H1 (cell line): Measurements from ENCODE around the gene CCDC88C. TPM values are rescaled to one million over a fixed set of nuclear protein-coding genes. Genes with fewer than 3 reads are reported as not detected.

Experiments
- CTCF ChIA-PET: fragments of 300-600 bp; sonication (Branson Sonifier 250); formaldehyde crosslinking; loops from one replicate; lab custom pipeline; 2021; ENCODE audit not compliant: partially characterized antibody; lab: Charles Lee
- POLR2A ChIA-PET: fragments of 300-600 bp; sonication (Branson Sonifier 250); formaldehyde crosslinking; loops from one replicate; lab custom pipeline; 2021; ENCODE audit warnings: inconsistent platforms; ENCODE audit not compliant: partially characterized antibody; lab: Charles Lee
- DNase-seq, 2 experiments: peaks; one replicate each; pipeline versions ENCODE4 v3.0.0 to v3.0.0-alpha.2; 2010 to 2022; ENCODE audit warnings: low spot score in 2 of 2, low read depth in 1 of 2, mixed read lengths in 1 of 2
- FAIRE-seq: peaks from 2 replicates; lab custom pipeline; 2011; peaks lifted over from hg19 to GRCh38; lab: Jason Lieb, UNC
- H2AFZ ChIP-seq: 2 replicates; pipeline ENCODE4 v1.8.1; 2012; ENCODE audit warnings: low read length, inconsistent platforms
- H2AK5ac ChIP-seq: 2 replicates; pipeline ENCODE4 v1.6.1; 2013; ENCODE audit warnings: low read depth, low read length
- H2BK120ac ChIP-seq: replicated peaks from 2 replicates; pipeline ENCODE3; 2013; ENCODE audit warnings: low read depth, low read length, inconsistent platforms
- H2BK12ac ChIP-seq: 2 replicates; pipeline ENCODE4 v1.6.1; 2013; ENCODE audit warnings: low read depth, low read length
- H2BK15ac ChIP-seq: 2 replicates; pipeline ENCODE4 v1.6.1; 2013; ENCODE audit warnings: low read length
- H2BK20ac ChIP-seq: 2 replicates; pipeline ENCODE4 v1.6.1; 2013; ENCODE audit warnings: low read length
- H2BK5ac ChIP-seq: 2 replicates; pipeline ENCODE4 v1.6.1; 2013; ENCODE audit warnings: low read depth, low read length
- H3K14ac ChIP-seq: 2 replicates; pipeline ENCODE4 v1.6.1; 2013; ENCODE audit warnings: inconsistent platforms; ENCODE audit not compliant: insufficient read length
- H3K18ac ChIP-seq: 2 replicates; pipeline ENCODE4 v1.6.1; 2013; ENCODE audit warnings: low read length; ENCODE audit errors: extremely low read depth
- H3K23ac ChIP-seq: 2 replicates; pipeline ENCODE4 v1.6.1; 2013; ENCODE audit warnings: inconsistent platforms; ENCODE audit not compliant: insufficient read length
- H3K23me2 ChIP-seq: 2 replicates; pipeline ENCODE4 v1.6.1; 2013; ENCODE audit warnings: low read depth, low read length
- H3K27ac ChIP-seq: 2 replicates; pipeline ENCODE4 v1.6.1; 2011; ENCODE audit warnings: low read depth, low read length, inconsistent platforms
- H3K27me3 ChIP-seq, 4 experiments: replicated peaks in 1 of 4; 1 replicate in 1 of 4; 2 replicates in 3 of 4; pipeline versions ENCODE4 v1.6.1 to v1.8.1; 2011 to 2013; ENCODE audit warnings: low read length in 3 of 4, mild to moderate bottlenecking in 3 of 4, inconsistent platforms in 2 of 4, mixed read lengths in 2 of 4, moderate library complexity in 1 of 4; ENCODE audit not compliant: control insufficient read depth in 3 of 4, insufficient read depth in 3 of 4; ENCODE audit errors: extremely low read depth in 1 of 4
- H3K36me3 ChIP-seq, 4 experiments: 2 replicates each; pipeline versions ENCODE4 v1.6.1 to v1.8.1; 2011 to 2013; ENCODE audit warnings: mild to moderate bottlenecking in 4 of 4, low read length in 3 of 4, moderate library complexity in 2 of 4, control low read depth in 1 of 4, inconsistent platforms in 1 of 4; ENCODE audit not compliant: insufficient read depth in 4 of 4, control insufficient read depth in 2 of 4
- H3K4ac ChIP-seq: replicated peaks from 2 replicates; pipeline ENCODE3; 2013; ENCODE audit warnings: low read length, low read depth, mixed read lengths, inconsistent platforms; ENCODE audit not compliant: insufficient read length
- H3K4me1 ChIP-seq, 4 experiments: replicated peaks in 1 of 4; 1 replicate in 1 of 4; 2 replicates in 3 of 4; pipeline versions ENCODE4 v1.6.1 to v1.8.1; 2011 to 2013; ENCODE audit warnings: low read length in 3 of 4, inconsistent platforms in 2 of 4, mixed read lengths in 1 of 4; ENCODE audit not compliant: insufficient read depth in 4 of 4, control insufficient read depth in 3 of 4
- H3K4me2 ChIP-seq, 2 experiments: 2 replicates each; pipeline versions ENCODE4 v1.6.1 to v1.8.1; 2011 to 2013; ENCODE audit warnings: low read depth in 2 of 2, low read length in 2 of 2, control low read depth in 1 of 2, inconsistent platforms in 1 of 2, mild to moderate bottlenecking in 1 of 2; ENCODE audit not compliant: insufficient read depth in 1 of 2
- H3K4me3 ChIP-seq, 4 experiments: fragments of 200-600, 300-600 bp in 1 of 4; sonication (generic), shearing (Covaris generic), sonication (Bioruptor Twin) in 1 of 4; 2 replicates each; pipeline versions ENCODE4 v1.5.1 to v1.8.1; 2011 to 2016; ENCODE audit warnings: low read length in 4 of 4, low read depth in 3 of 4, control low read depth in 2 of 4, inconsistent platforms in 2 of 4, mild to moderate bottlenecking in 2 of 4, mixed read lengths in 1 of 4, moderate library complexity in 1 of 4; ENCODE audit not compliant: insufficient read depth in 2 of 4; ENCODE audit errors: extremely low read depth in 1 of 4
- H3K56ac ChIP-seq: replicated peaks from 2 replicates; pipeline ENCODE3; 2013; ENCODE audit warnings: low read depth, mild to moderate bottlenecking, mixed read lengths, low read length, inconsistent platforms; ENCODE audit not compliant: insufficient read length
- H3K79me1 ChIP-seq: 2 replicates; pipeline ENCODE4 v1.6.1; 2013; ENCODE audit warnings: low read depth, low read length, control low read depth
- H3K79me2 ChIP-seq, 2 experiments: 2 replicates each; pipeline versions ENCODE4 v1.6.1 to v1.8.1; 2012 to 2013; ENCODE audit warnings: low read length in 2 of 2, mild to moderate bottlenecking in 2 of 2, inconsistent platforms in 1 of 2; ENCODE audit not compliant: insufficient read depth in 2 of 2, control insufficient read depth in 1 of 2
- H3K9ac ChIP-seq, 4 experiments: replicated peaks in 1 of 4; 1 replicate in 1 of 4; 2 replicates in 3 of 4; pipeline versions ENCODE4 v1.6.1 to v1.8.1; 2011 to 2013; ENCODE audit warnings: low read depth in 3 of 4, low read length in 3 of 4, control low read depth in 2 of 4, mild to moderate bottlenecking in 2 of 4, moderate library complexity in 2 of 4, inconsistent platforms in 1 of 4; ENCODE audit errors: extremely low read depth in 1 of 4
- H3K9me3 ChIP-seq, 2 experiments: 2 replicates each; pipeline versions ENCODE4 v1.6.1 to v1.8.1; 2012 to 2013; ENCODE audit warnings: mild to moderate bottlenecking in 2 of 2, moderate library complexity in 2 of 2, control low read depth in 1 of 2, inconsistent platforms in 1 of 2, low read depth in 1 of 2, low read length in 1 of 2, mixed read lengths in 1 of 2; ENCODE audit not compliant: insufficient read depth in 2 of 2
- H4K20me1 ChIP-seq, 2 experiments: replicated peaks in 1 of 2; 2 replicates each; pipeline versions ENCODE3 to v1.8.1; 2011 to 2013; ENCODE audit warnings: inconsistent platforms in 2 of 2, low read length in 2 of 2, mild to moderate bottlenecking in 1 of 2; ENCODE audit not compliant: insufficient read depth in 2 of 2, control insufficient read depth in 1 of 2
- H4K5ac ChIP-seq: 2 replicates; pipeline ENCODE4 v1.6.1; 2013; ENCODE audit warnings: low read length, low read depth, mixed read lengths, inconsistent platforms; ENCODE audit not compliant: insufficient read length
- H4K8ac ChIP-seq: 2 replicates; pipeline ENCODE4 v1.8.0; 2013; ENCODE audit warnings: mild to moderate bottlenecking, moderate library complexity, low read length, inconsistent platforms; ENCODE audit not compliant: insufficient read depth; ENCODE audit errors: extremely low read depth
- H4K91ac ChIP-seq: replicated peaks from 2 replicates; pipeline ENCODE3; 2013; ENCODE audit warnings: low read length, mixed read lengths, inconsistent platforms; ENCODE audit not compliant: insufficient read length
- CREB1 ChIP-seq: IDR thresholded peaks from 2 replicates; pipeline ENCODE4 v1.6.1; 2012; ENCODE audit warnings: inconsistent platforms
- FOSL1 ChIP-seq: IDR thresholded peaks from 2 replicates; pipeline ENCODE4 v1.6.1; 2011; ENCODE audit warnings: mild to moderate bottlenecking, low read depth, low read length, moderate library complexity; ENCODE audit not compliant: insufficient read depth
- KDM4A ChIP-seq: IDR thresholded peaks from one replicate; pipeline ENCODE4 v1.7.1; 2012; ENCODE audit warnings: low read depth, mild to moderate bottlenecking, moderate library complexity, low read length, inconsistent platforms; ENCODE audit not compliant: severe bottlenecking
- SIN3A ChIP-seq, 2 experiments: IDR thresholded peaks in 1 of 2; conservative IDR thresholded peaks in 1 of 2; 2 replicates each; pipeline ENCODE4 v1.6.1; 2011 to 2012; ENCODE audit warnings: low read length in 2 of 2, improper control_type of control experiment in 1 of 2, low read depth in 1 of 2, mild to moderate bottlenecking in 1 of 2
- SUZ12 ChIP-seq: fragments of 200-600 bp; sonication (generic); IDR thresholded peaks from 2 replicates; pipeline ENCODE4 v1.6.1; 2012; ENCODE audit warnings: mild to moderate bottlenecking, inconsistent platforms, low read length, moderate library complexity, mixed read lengths
- TCF12 ChIP-seq: IDR thresholded peaks from 2 replicates; pipeline ENCODE4 v1.6.1; 2011; ENCODE audit warnings: low read depth, mild to moderate bottlenecking, low read length
- YY1 ChIP-seq: IDR thresholded peaks from 2 replicates; pipeline ENCODE4 v1.6.1; 2011; ENCODE audit warnings: low read depth, mild to moderate bottlenecking, low read length
- WGBS, 2 experiments: shearing (Covaris generic) in 1 of 2; methylation state at CpG; one replicate each; pipeline versions ENCODE4 v1.1.6 to v1.1.7; 2013 to 2015; ENCODE audit warnings: low lambda C conversion rate in 2 of 2, mixed read lengths in 2 of 2, inconsistent platforms in 1 of 2, low coverage in 1 of 2, missing lambda C conversion rate in 1 of 2; ENCODE audit not compliant: insufficient replicate concordance in 2 of 2, insufficient coverage in 1 of 2, insufficient read length in 1 of 2; ENCODE audit errors: extremely low coverage in 1 of 2, missing lambda C conversion rate in 1 of 2; 5-methylcytosine and 5-hydroxymethylcytosine counted together
- polyA plus RNA-seq, 7 experiments: library from polyadenylated mRNA; depleted of rRNA in 3 of 7; stranded (reverse) in 5 of 7; unstranded in 2 of 7; fragments of >200 nt in 5 of 7; fragments of 200-250 nt in 2 of 7; gene quantifications; 1 replicate in 5 of 7; 2 replicates in 1 of 7; 4 replicates in 1 of 7; pipeline versions ENCODE4 v1.2.1 to v1.2.3, GENCODE V29; 2011 to 2013; ENCODE audit warnings: missing spikeins in 2 of 7, mixed read lengths in 2 of 7
- total RNA-seq: library from RNA; stranded (reverse); fragmentation: NEBNext Ultra II Directional; extraction: Animal tissue kit (Norgen Biotek cat#: 25700); gene quantifications from 2 replicates; pipeline ENCODE4 v1.2.1, GENCODE V29; 2021

CCDC88C gene
- total and polyA plus RNA-seq, 2 of the 8 experiments (the other 6 are each of a cell fraction or from before 2014, with no cell fraction given): 10.3 to 57.7 TPM

DNA sequence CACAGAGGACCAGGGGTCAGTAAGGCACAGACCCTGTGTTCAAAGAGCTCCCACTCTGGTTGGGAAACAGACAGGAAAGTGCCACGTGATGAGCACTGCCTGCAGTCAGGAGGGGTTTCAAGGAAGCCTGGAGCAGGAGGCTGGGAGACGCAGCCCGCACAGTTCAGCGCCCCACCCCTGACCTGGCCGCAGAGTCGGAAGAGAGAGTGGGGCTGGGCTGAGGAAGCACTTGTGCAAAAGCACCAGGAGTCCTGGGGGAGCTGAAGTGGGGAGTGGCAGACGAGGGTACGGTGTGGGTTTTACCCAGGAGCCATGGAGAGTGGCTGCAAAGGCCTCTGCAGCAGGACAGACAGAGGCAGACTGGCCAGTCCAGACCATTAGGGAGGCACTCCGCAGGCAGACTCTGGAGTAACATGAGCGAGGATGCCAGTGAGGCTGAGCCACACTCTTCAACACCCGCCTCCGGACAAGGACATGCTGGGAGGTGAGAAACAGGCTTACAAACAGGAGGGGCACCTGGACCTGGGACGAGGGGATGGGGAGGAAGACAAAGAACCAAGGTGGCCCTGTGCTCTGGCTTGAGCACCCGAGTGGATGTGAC, 87.4 kb downstream of the CCDC88C start:
- Histone ChIP-seq H3K18ac (no peak overlapping the region), H3K4ac (no peak overlapping the region), H3K56ac (no peak overlapping the region), H2BK5ac (peak overlapping the region; percentile 49; the same call in 1 of the 2 replicates), H3K79me2 (no peaks in the 10 kb centered on the region), H3K23ac (no peak overlapping the region), H4K5ac (no peak overlapping the region), H4K91ac (no peak overlapping the region), H3K4me1 (no peaks in the 10 kb centered on the region), H4K8ac (peak overlapping the region; percentile 86; the same call in 1 of the 2 replicates), H3K36me3 (peaks cover 0 to 8% (median 0%) of the 10 kb centered on the region in 4 experiments; a peak in 3 of 8 replicates), H2AFZ (no peak overlapping the region), H3K14ac (no peak overlapping the region), H2BK120ac (no peak overlapping the region), H3K9me3 (no peaks in the 10 kb centered on the region), H3K27me3 (no peaks in the 10 kb centered on the region), H3K9ac (no peak overlapping the region; a peak in 1 of 7 replicates), H3K27ac (no peak overlapping the region), H2BK20ac (no peak overlapping the region), H2AK5ac (no peak overlapping the region), H2BK15ac (no peak overlapping the region), H3K79me1 (no peaks in the 10 kb centered on the region), H3K23me2 (no peaks in the 10 kb centered on the region), H3K4me3 (no peak overlapping the region), H4K20me1 (peaks cover 0 to 3% of the 10 kb centered on the region in 2 experiments), H2BK12ac (no peak overlapping the region), H3K4me2 (no peak overlapping the region)
- WGBS, 2 experiments: 91% methylated on average over 13 of the region's 14 CpGs; no CpG with 5 or more reads in 1 of the 2 experiments
- FAIRE-seq: no peak
- ChIA-PET POLR2A (no interaction called here), CTCF (interaction anchor here (0.6 to 5.5 kb wide), 11 partner anchors 9 to 751 kb away, joined by 3 to 50 read pairs (median 5); no protein-coding TSS in a partner anchor)
- TF ChIP-seq KDM4A (no peak), SUZ12 (no peak), SIN3A (conservative IDR thresholded peaks at IDR 0.05 in 1 of 2, IDR thresholded peaks at IDR 0.05 in 1 of 2; ENCODE audit: low read depth in 1 of 2, low read length in 2 of 2) (no peak), TCF12 (no peak), CREB1 (no peak), YY1 (no peak), FOSL1 (no peak)
- DNase-seq: no peak
